ENCODE measurements around the gene ELFN2. TPM values are rescaled to one million over a fixed set of nuclear protein-coding genes. Genes with fewer than 3 reads are reported as not detected.
A peak's percentile ranks its signal among the peaks of the same experiment; 100 is the strongest.

ELFN2 gene
- total RNA-seq, 4 donors from 2014 or later, result 0.30 to 4.4 (median 3.1) TPM

- 73 to 93% methylated on average over 9 of the region's 9 CpGs for WGBS, 2 donors
- no peak for TF ChIP-seq EP300 (IDR thresholded peaks at IDR 0.05)
- DNase-seq (ENCODE audit: low spot score in 2 of 2), result no peak
- Histone ChIP-seq H3K27me3 (peaks cover 3 to 85% of the 10 kb centered on the region in 2 donors), H3K36me3 (no peaks in the 10 kb centered on the region), H3K4me1 (peaks cover 0 to 20% (median 7%) of the 10 kb centered on the region in 4 donors), H3K9me3 (peaks cover 0 to 8% (median 0%) of the 10 kb centered on the region in 4 donors), H3K4me3 (no peak overlapping the region), H3K27ac (no peak overlapping the region)
Measured at GRCh38 chr22:37431366-37431765, 4.1 kb upstream of the ELFN2 start.

GRCh38 chr22:37430941-37431340 is 3.7 kb upstream of the ELFN2 start:
- peaks cover 0 to 8% (median 0%) of the 10 kb centered on the region in 4 donors for H3K9me3 ChIP-seq
- no peak for TF ChIP-seq POLR2A (IDR thresholded peaks at IDR 0.05)
- TF ChIP-seq CTCF (IDR thresholded peaks at IDR 0.05), result no peak
- TF ChIP-seq EP300 (IDR thresholded peaks at IDR 0.05), result no peak
- no peaks in the 10 kb centered on the region for H3K36me3 ChIP-seq
- 78% methylated on average over 6 of the region's 6 CpGs for WGBS, 2 donors
- no peak overlapping the region for H3K4me3 ChIP-seq
- no peak for DNase-seq (ENCODE audit: low spot score in 2 of 2)
- peaks cover 3 to 89% of the 10 kb centered on the region in 2 donors for H3K27me3 ChIP-seq
- no peak overlapping the region for H3K27ac ChIP-seq
- peaks cover 0 to 24% (median 7%) of the 10 kb centered on the region in 4 donors for H3K4me1 ChIP-seq

GRCh38 chr22:37428649-37429586 is 1.6 kb upstream of the ELFN2 start:
- Histone ChIP-seq H3K27me3 (peaks cover 3 to 97% of the 10 kb centered on the region in 2 donors), H3K4me1 (peaks cover 0 to 26% (median 6%) of the 10 kb centered on the region in 4 donors)
- TF ChIP-seq CTCF (IDR thresholded peaks at IDR 0.05) (peak; percentile 30 to 74 (median 52)), EP300 (IDR thresholded peaks at IDR 0.05) (no peak)

GRCh38 chr22:37427711-37428635 is 694 bp upstream of the ELFN2 start:
- Histone ChIP-seq H3K4me3 (peak overlapping the region in 2 of 4 donors; percentile 25 to 56), H3K36me3 (no peaks in the 10 kb centered on the region), H3K27me3 (peaks cover 3 to 96% of the 10 kb centered on the region in 2 donors), H3K9me3 (peaks cover 0 to 8% (median 0%) of the 10 kb centered on the region in 4 donors), H3K27ac (no peak overlapping the region), H3K4me1 (peaks cover 0 to 26% (median 5%) of the 10 kb centered on the region in 4 donors)
- DNase-seq (ENCODE audit: low spot score in 2 of 2), result no peak
- TF ChIP-seq POLR2A (IDR thresholded peaks at IDR 0.05), result no peak
- no peak for TF ChIP-seq CTCF (IDR thresholded peaks at IDR 0.05)
- no peak for TF ChIP-seq EP300 (IDR thresholded peaks at IDR 0.05)
- 22 to 27% methylated on average over 33 to 46 of the region's 59 CpGs for WGBS, 2 donors

More at GRCh38 chr22:37428649-37429586, 1.6 kb upstream of the ELFN2 start:
- WGBS, 2 donors, result 29 to 33% methylated on average over 13 to 15 of the region's 15 CpGs
- Histone ChIP-seq H3K36me3 (no peaks in the 10 kb centered on the region), H3K4me3 (no peak overlapping the region), H3K27ac (no peak overlapping the region), H3K9me3 (peaks cover 0 to 8% (median 0%) of the 10 kb centered on the region in 4 donors)
- DNase-seq (ENCODE audit: low spot score in 2 of 2), result no peak

- Histone ChIP-seq H3K9me3 (no peaks in the 10 kb centered on the region), H3K36me3 (no peaks in the 10 kb centered on the region), H3K27ac (no peak overlapping the region), H3K4me1 (peaks cover 0 to 26% (median 5%) of the 10 kb centered on the region in 4 donors), H3K4me3 (peak overlapping the region in 3 of 4 donors; percentile 25 to 56 (median 31)), H3K27me3 (peaks cover 3 to 89% of the 10 kb centered on the region in 2 donors)
- no peak for DNase-seq (ENCODE audit: low spot score in 2 of 2)
- WGBS, 2 donors, result 0 to 1% methylated on average over 3 to 24 of the region's 24 CpGs
- TF ChIP-seq POLR2A (IDR thresholded peaks at IDR 0.05) (no peak), EP300 (IDR thresholded peaks at IDR 0.05) (no peak), CTCF (IDR thresholded peaks at IDR 0.05) (no peak)
Measured at GRCh38 chr22:37426706-37427134, 559 bp downstream of the ELFN2 start.

Data from tibial nerve (tissue), 4 donors.